HT1080 (cell line): Measurements from ENCODE around the gene GPATCH2. TPM values are rescaled to one million over a fixed set of nuclear protein-coding genes. Genes with fewer than 3 reads are reported as not detected.

Source experiments
- DNase-seq: peaks from one replicate; pipeline ENCODE4 v3.0.0-alpha.2; 2015; ENCODE audit warnings: low read depth
- polyA plus RNA-seq, 2 experiments: library from polyadenylated mRNA; depleted of rRNA; stranded (reverse); fragments of >200 nt; gene quantifications; 2 replicates each; pipeline ENCODE4 v1.2.3, GENCODE V29; 2015
- total RNA-seq: library from RNA; depleted of rRNA; stranded (reverse); fragments of >200 nt; shearing (Covaris generic); gene quantifications from 2 replicates; pipeline ENCODE4 v1.2.3, GENCODE V29; 2014; rRNA removed

Gene GPATCH2
- total RNA-seq, result 8.1 and 8.6 TPM in 2 replicates
- polyA plus RNA-seq (2015; cell fraction: cytosol; rRNA removed), result 8.2 and 9.7 TPM in 2 replicates
- 22.7 and 30.5 TPM in 2 replicates for polyA plus RNA-seq (2015; cell fraction: nucleus; rRNA removed)

DNA sequence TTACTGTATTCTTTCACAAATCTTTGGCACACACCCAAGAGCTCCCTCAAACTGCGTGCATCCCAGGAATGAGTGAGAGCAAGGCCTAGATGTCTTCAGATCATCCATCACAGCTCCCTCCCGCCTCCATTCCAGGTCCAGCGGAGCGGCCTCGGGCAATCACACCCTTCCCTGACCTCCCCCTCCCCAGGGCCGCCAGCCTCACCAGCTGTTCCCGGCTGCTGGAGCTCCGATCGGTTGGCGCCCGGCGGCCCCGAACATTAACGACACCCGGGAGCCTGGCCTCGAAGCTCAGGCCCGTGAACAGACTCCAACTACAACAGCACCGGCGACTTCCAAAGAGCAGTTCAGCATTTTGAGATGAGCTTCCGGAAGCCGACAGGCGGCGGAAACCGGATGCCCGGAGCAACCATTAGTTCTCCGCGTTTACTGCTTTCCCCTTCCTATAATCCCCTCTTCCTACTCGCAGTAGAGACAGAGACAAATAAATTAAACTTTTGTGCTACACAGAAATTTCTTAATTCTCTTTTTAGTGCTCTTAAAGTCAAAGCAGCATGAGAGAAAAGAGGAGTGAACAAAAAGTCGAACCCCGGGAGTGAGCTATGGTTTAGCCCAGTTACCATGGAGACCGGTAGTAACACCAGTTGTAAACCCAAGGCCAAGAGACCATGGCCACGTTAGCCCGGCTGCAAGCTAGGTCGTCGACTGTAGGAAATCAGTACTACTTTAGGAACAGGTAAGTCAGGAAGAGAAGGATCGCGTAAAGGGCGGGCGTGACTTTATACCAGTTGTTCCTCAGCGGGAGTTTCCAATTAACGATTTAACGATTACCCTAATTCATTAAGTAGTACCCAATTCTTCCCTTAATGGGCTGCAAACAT lies at the start of gene GPATCH2, which contains the start of gene SPATA17:
Gene GPATCH2 (minus strand): TSS at position 380 of the 881 bp plus-strand sequence. CDS start 119 bp downstream, at position 261.
Gene SPATA17 (plus strand): TSS at position 634 of the 881 bp plus-strand sequence. CDS start 35 bp downstream, at position 669.
- peak; percentile 80 for DNase-seq

GRCh38 chr1:217674028-217674729 lies 43.3 kb upstream of the GPATCH2 start:
- no peak for DNase-seq

DNA sequence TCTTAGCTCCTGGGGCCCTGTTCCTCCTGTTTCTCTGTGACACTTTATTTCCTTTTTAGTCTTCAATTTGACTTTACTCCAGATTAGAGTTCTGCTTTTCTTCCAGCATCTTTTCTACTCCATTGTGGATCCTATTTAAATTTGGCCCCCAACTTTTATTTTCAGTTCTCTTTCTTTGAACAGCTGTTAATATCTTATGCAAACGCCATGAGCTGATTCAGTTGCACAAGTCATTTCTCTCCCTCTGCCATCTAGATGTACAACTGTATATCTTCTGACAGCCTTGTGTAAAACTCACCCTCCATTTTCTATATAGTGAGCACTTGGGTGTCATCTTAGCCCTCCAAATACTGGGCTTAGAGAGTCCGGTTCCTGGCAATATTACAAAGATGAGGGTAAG lies 42.5 kb upstream of the GPATCH2 start:
- DNase-seq, result no peak

GRCh38 chr1:217668351-217668940 lies 37.6 kb upstream of the GPATCH2 start:
- no peak for DNase-seq

GRCh38 chr1:217661407-217661806 lies 30.5 kb upstream of the GPATCH2 start:
- no peak for DNase-seq

GRCh38 chr1:217660353-217661062 lies 29.6 kb upstream of the GPATCH2 start:
- peak; percentile 98 for DNase-seq

GRCh38 chr1:217650674-217651073 lies 19.8 kb upstream of the GPATCH2 start:
- no peak for DNase-seq

GRCh38 chr1:217647791-217648190 lies 16.9 kb upstream of the GPATCH2 start:
- peak; percentile 23 for DNase-seq

DNA sequence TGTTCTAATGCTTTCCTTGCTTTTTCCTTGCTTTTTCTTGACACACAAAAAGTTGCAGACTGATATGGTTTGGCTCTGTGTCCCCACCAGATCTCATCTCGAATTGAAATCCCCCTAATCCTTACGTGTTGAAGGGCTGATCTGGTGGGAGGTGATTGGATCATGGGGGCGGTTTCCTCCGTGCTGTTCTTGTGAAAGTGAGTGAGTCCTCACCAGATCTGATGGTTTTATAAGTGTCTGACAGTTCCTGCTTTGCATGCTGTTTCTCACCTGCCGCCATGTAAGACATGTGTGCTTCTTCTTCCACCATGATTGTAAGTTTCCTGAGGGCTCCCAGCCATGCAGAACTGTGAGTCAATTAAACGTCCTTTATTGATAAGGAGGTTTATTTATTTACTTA lies 11.6 kb upstream of the GPATCH2 start:
- DNase-seq, result no peak

GRCh38 chr1:217627431-217627830 lies 3.5 kb downstream of the GPATCH2 start:
- DNase-seq, result no peak

- no peak for DNase-seq
These were observed 4.6 kb downstream of the GPATCH2 start for GRCh38 chr1:217626321-217626720.

DNA sequence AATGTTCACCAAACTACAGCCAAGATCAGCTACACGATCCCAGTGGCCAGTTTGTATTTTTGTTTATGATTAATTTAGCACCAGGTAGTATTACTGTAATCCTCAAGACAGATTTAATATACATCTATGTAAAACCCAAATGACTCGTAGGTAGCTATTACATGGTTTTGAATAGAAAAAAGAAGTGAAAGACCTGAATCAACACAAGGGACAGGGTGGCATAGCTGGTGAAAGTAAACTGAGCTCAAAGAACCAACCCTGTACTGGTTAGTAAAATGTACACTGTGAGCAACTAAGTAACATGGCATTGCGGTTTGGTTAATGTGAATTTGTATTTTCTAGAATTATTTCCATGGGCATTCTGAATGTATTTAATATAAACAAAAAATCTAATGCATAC lies 8.8 kb downstream of the GPATCH2 start:
- DNase-seq, result no peak

DNA sequence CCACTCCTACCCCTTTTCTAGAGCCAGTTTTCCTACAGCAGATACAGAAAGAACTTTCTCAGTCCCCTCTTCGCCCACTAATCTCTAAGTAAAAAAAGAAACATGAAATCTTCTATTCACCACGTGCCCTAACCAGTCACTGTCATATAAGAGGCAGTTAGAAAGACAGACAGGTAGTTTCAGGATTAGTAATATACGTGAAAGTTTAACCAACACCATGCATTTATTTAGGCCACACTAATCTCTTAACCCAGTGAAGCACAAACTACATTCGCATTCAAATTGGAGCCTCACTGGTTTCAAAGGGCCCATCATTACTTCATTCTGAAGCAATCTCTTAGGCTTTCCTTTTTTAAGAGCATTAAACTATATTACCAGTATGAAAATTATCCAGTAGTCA lies 10.1 kb downstream of the GPATCH2 start:
- no peak for DNase-seq

- no peak for DNase-seq
These were observed 13.8 kb downstream of the GPATCH2 start for GRCh38 chr1:217617126-217617525.

DNA sequence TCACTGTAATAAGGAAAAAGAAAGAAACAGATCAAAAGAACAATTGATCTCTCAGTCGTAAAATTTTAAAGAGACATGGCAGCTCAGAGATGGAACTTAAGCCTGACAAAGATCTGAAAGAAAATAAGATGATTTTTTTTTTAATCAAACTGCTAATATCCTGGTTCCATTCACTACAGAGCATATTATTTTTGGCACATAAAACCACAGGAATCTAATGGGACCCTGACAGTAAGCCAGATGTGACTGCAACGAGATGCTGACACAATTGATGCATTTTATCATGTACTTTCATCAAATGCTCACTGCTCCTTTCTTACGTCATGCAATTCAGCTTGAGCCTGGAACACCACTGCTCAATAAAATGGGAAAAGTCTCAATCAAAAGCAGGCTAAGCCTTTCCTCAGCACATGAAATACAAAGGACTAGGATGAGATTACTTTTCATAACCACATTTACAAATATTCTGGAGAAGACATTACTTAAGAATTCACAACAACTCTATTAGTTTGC lies 16.6 kb downstream of the GPATCH2 start:
- DNase-seq, result no peak

DNA sequence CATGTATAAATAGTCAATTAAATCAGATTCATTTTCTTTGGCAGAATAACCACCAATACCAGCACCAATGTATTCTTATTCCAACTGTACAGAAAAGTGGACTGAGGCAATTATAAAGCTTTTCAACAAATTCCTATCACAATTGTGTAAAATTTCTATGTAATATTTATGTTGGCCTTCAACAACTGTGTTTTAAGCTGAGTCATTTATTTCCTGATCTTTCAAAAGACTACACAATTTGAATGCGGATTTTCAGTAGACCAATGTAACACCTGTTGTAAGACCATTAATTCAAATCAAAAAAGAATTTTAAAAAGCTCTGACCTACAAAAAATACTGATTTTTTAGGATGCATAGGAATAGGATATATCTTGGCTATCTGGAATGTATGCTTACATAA lies 25.5 kb downstream of the GPATCH2 start:
- no peak for DNase-seq

DNA sequence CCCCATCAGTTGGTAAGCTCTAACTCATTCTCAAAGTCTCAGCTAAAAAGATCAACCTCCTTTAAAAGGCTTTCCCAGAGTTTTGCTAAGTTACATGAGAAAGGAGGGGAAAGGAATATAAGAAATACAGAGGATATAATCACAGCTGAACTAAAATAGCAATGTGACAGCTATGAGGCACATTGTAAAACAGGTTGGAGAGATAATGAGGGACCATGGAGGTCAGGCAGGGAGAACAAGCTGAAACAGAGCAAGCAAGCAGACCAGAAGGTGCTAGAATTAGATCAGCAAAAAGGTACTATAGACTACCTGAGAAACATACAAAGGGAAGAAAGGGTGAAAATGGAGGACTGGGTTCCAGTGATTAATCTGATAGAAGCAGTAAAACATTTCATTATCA lies 28.5 kb downstream of the GPATCH2 start:
- DNase-seq, result no peak

DNA sequence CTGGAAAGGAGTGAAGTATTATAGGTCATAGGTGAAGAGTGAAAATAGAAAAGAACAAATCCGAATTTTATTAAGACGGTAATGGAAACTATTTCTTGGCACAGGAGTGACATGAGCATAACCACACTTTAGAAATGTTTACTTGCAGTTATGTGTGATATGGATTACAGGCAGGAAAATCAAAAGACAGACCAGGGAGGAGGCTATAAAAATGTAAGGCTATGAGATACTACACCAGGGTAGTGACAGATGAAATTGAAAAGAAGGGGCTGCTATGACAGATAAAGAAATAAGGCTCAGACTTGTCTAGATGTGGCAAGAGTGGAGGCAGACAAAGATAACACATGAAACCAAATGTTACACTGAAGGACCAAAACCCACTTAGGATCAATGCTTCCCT lies 31.7 kb downstream of the GPATCH2 start:
- DNase-seq, result no peak

GRCh38 chr1:217590598-217590997 lies 40.3 kb downstream of the GPATCH2 start:
- DNase-seq, result no peak

- no peak for DNase-seq
These were observed 44.3 kb downstream of the GPATCH2 start for GRCh38 chr1:217586586-217586985.

DNA sequence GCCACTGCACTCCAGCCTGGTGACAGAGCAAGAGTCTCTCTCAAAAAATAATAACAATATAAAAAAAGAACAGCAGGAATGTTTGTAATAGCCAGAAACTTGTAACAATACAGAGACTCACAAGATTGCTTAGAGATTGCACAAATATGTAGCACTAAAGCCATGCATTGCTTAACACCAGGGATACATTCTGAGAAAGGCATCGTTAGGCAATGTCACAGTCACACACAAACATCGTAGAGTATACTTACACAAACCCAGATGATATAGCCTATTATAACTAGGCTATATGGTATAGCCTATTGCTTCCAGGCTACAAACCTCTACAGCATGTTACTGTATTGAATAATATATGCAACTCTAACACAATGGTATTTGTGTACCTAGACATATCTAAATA lies 45.3 kb downstream of the GPATCH2 start:
- DNase-seq, result no peak
